ENCODE measurements around the gene KCTD18.

GRCh38 chr2:200470230-200470629 lies 39.6 kb downstream of the KCTD18 start:
- TF ChIP-seq PBX3 (IDR thresholded peaks at IDR 0.05; ENCODE audit: insufficient replicate concordance, low read depth, low read length): no peak
- TF ChIP-seq POLR2A (IDR thresholded peaks at IDR 0.05; ENCODE audit: low read depth, low read length): no peak
- TF ChIP-seq BCL11A (IDR thresholded peaks at IDR 0.05; ENCODE audit: low read depth, low read length): peak; percentile 13; the same call in 1 of the 2 replicates
- no peak for TF ChIP-seq BHLHE40 (IDR thresholded peaks at IDR 0.05; ENCODE audit: borderline replicate concordance in 1 of 2, low read depth in 2 of 2, low read length in 1 of 2)
- TF ChIP-seq CTCF (IDR thresholded peaks at IDR 0.05 in 2 of 3, conservative IDR thresholded peaks at IDR 0.05 in 1 of 3; ENCODE audit: control insufficient read depth in 2 of 3, extremely low read depth in 1 of 3, insufficient read depth in 1 of 3, low read depth in 3 of 3, low read length in 3 of 3): no peak
- TF ChIP-seq REST (IDR thresholded peaks at IDR 0.05; ENCODE audit: low read depth, low read length): no peak
- TF ChIP-seq SREBF2 (IDR thresholded peaks at IDR 0.05; ENCODE audit: low read length): no peak
- no peak for TF ChIP-seq STAT3 (IDR thresholded peaks at IDR 0.05; ENCODE audit: low read depth, low read length)
- TF ChIP-seq EP300 (IDR thresholded peaks at IDR 0.05; ENCODE audit: borderline replicate concordance in 1 of 2, control insufficient read depth in 1 of 2, low read depth in 2 of 2, low read length in 2 of 2): no peak; a peak in 1 of 4 replicates
